ENCODE measurements around the gene FGD5.

DNA sequence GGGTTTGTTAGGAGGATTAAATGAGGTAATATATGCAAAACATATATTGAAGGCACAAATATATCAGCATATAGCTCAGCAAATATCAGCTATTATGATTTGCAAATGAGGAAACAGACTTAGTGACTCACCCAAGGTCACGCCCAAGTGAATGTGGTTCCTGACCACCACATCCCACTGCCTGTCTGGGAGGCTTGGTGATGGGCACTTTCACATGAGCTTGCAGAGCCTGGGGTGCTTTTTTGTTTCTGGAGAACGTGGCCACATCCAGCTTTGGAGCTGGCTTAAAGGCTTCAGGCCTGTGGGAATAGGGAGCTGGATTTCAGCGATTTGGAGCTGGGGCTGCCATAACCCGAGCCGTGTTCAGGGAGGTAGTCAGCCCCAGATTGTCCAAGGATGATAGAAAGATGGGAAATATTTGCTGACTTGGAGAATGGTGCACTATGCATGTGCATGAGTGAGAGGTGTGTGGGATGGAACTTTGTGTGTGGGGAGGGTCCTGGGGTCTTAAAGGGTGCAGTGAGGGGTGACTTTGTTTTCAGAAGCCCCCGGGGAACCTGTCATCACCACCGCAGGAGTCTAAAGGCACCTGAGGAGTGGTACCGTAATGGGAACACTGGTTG lies 12.0 kb upstream of the FGD5 start:
- no peak for TF ChIP-seq POLR2A (IDR thresholded peaks at IDR 0.05)
- TF ChIP-seq, protein P1, sequence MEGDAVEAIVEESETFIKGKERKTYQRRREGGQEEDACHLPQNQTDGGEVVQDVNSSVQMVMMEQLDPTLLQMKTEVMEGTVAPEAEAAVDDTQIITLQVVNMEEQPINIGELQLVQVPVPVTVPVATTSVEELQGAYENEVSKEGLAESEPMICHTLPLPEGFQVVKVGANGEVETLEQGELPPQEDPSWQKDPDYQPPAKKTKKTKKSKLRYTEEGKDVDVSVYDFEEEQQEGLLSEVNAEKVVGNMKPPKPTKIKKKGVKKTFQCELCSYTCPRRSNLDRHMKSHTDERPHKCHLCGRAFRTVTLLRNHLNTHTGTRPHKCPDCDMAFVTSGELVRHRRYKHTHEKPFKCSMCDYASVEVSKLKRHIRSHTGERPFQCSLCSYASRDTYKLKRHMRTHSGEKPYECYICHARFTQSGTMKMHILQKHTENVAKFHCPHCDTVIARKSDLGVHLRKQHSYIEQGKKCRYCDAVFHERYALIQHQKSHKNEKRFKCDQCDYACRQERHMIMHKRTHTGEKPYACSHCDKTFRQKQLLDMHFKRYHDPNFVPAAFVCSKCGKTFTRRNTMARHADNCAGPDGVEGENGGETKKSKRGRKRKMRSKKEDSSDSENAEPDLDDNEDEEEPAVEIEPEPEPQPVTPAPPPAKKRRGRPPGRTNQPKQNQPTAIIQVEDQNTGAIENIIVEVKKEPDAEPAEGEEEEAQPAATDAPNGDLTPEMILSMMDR (IDR thresholded peaks at IDR 0.05): no peak

All from uterus (tissue), 2 donors.